ENCODE results near the gene RNF224. TPM values are rescaled to one million over a fixed set of nuclear protein-coding genes. Genes with fewer than 3 reads are reported as not detected.
A peak's percentile ranks its signal among the peaks of the same experiment; 100 is the strongest.

RNF224 gene
- polyA plus RNA-seq, 1 donor (not counting 4 experiments of a cell fraction or from before 2014, with no cell fraction given) = not detected

DNA sequence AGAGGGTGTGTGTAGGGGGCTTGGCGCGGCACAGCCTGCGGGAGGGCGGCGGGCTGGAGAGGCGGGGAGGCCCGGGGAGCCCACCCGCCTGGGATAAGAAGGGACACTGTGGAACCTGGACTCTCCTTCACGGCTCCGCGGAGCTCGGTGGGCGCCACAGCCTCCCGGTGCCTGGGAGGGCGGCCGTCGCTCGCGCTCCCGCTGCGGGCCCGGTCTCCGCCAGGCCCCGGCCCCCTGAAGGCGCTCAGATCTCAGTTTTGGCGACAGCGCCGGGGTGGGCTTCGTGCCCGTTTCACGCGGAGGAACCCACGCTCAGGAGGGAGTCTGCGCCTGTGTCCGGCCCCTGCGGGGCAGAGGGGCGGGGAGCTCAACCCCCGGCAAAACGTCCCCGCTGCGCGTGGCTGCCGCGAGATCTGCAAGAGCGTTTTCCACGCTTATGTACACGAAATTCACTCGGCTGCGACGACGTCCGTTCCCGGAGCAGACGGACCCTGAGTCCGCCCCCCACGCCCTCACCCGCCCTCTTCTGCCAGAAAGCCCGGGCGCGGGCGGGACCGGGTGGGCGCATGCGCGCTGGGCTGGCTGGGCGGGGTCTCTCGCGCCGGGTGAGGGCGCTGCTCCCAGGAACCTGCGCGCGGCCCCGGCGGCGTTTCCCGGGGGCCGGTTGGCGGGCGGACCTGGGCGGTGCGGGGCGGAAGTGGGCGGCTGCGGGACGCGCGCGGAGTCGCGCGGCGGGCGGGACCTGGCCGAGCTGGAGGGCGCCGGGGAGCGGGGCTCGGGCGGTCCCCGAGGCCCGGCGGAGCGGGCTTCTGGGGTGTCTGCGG lies 27.5 kb downstream of the RNF224 start, which contains the start of gene NELFB:
TSS of gene NELFB (plus strand) at position 704 of the 824 bp plus-strand sequence.
- Histone ChIP-seq H2AFZ (ENCODE audit: control insufficient read depth, low read length) (peak within 1 kb of the TSS; percentile 95), H3K79me2 (ENCODE audit: control insufficient read depth, insufficient read depth, low read length) (peaks cover 26% of the 10 kb centered on the region), H3K4me3 (ENCODE audit: control insufficient read depth in 2 of 3, extremely low read depth in 1 of 3, insufficient read depth in 2 of 3, low read depth in 1 of 3, low read length in 3 of 3) (peak within 1 kb of the TSS; percentile 81 to 97 (median 84)), H3K4me1 (ENCODE audit: control insufficient read depth, extremely low read depth, insufficient read depth, low read length) (peaks cover 15% of the 10 kb centered on the region), H4K20me1 (ENCODE audit: control insufficient read depth, extremely low read depth, insufficient read depth, low read length) (no peaks in the 10 kb centered on the region), H3K9ac (ENCODE audit: control insufficient read depth, extremely low read depth, insufficient read depth, low read length) (peak within 1 kb of the TSS; percentile 83), H3K4me2 (ENCODE audit: control insufficient read depth, extremely low read depth, insufficient read depth, low read depth, low read length) (peak within 1 kb of the TSS; percentile 93), H3K9me1 (ENCODE audit: control insufficient read depth, extremely low read depth, insufficient read depth, low read length) (no peaks in the 10 kb centered on the region), H3K36me3 (ENCODE audit: control insufficient read depth in 2 of 2, extremely low read depth in 1 of 2, insufficient read depth in 2 of 2, low read length in 2 of 2) (peaks cover 8 to 22% of the 10 kb centered on the region in 2 experiments), H3K27me3 (ENCODE audit: control insufficient read depth, extremely low read depth, insufficient read depth, low read length) (no peaks in the 10 kb centered on the region), H3K9me3 (ENCODE audit: control insufficient read depth, low read depth, low read length) (no peaks in the 10 kb centered on the region), H3K27ac (ENCODE audit: control insufficient read depth, insufficient read depth, low read length) (peak within 1 kb of the TSS; percentile 58)
- DNase-seq (ENCODE audit: low read depth, low spot score) (no peak), FAIRE-seq (no peak)
- no peak for TF ChIP-seq EZH2 (IDR thresholded peaks at IDR 0.05; ENCODE audit: low read length)
- TF ChIP-seq, protein P1, sequence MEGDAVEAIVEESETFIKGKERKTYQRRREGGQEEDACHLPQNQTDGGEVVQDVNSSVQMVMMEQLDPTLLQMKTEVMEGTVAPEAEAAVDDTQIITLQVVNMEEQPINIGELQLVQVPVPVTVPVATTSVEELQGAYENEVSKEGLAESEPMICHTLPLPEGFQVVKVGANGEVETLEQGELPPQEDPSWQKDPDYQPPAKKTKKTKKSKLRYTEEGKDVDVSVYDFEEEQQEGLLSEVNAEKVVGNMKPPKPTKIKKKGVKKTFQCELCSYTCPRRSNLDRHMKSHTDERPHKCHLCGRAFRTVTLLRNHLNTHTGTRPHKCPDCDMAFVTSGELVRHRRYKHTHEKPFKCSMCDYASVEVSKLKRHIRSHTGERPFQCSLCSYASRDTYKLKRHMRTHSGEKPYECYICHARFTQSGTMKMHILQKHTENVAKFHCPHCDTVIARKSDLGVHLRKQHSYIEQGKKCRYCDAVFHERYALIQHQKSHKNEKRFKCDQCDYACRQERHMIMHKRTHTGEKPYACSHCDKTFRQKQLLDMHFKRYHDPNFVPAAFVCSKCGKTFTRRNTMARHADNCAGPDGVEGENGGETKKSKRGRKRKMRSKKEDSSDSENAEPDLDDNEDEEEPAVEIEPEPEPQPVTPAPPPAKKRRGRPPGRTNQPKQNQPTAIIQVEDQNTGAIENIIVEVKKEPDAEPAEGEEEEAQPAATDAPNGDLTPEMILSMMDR (optimal IDR thresholded peaks at IDR 0.05 in 1 of 3, IDR thresholded peaks at IDR 0.05 in 1 of 3, conservative IDR thresholded peaks at IDR 0.05 in 1 of 3; ENCODE audit: extremely low read depth in 1 of 3, insufficient read depth in 2 of 3, low read length in 3 of 3) = peak in 1 of 3 experiments; percentile 10
- dilution Hi-C loops (cut with MboI; ENCODE audit: extremely low pct_ligation_motif_present, low sequenced_read_pairs) = no loop called here

DNA sequence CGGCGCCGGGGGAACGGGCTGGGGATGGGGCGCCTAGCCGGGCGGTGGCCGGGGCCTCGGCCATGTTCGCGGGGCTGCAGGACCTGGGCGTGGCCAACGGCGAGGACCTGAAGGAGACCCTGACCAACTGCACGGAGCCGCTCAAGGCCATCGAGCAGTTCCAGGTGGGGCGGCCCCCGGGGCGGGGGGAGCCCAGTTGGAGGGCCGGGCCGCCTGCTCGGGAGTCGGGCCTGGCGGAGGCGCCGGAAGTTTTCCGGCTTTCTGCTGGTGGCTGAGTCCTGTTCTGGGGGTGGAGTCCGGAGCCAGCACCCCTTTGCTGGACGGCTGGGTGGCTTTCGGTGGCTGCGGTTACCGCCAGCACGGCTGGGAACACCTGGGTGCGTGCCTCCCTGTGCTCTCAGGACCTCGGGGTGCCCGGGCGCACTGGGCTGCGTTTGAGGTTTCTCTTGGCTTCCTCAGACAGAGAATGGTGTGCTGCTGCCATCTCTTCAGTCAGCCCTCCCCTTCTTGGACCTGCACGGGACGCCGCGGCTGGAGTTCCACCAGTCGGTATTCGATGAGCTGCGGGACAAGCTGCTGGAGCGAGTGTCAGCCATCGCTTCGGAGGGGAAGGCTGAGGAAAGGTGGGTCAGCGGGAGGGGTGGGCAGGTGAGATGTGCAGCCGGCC lies 28.3 kb downstream of the RNF224 start:
- DNase-seq (ENCODE audit: low read depth, low spot score) = no peak
- peak overlapping the region; percentile 53 for H2AFZ ChIP-seq (ENCODE audit: control insufficient read depth, low read length)
- dilution Hi-C loops (cut with MboI; ENCODE audit: extremely low pct_ligation_motif_present, low sequenced_read_pairs) = no loop called here

More for the DNA sequence above, 28.3 kb downstream of the RNF224 start:
- no peaks in the 10 kb centered on the region for H3K9me1 ChIP-seq (ENCODE audit: control insufficient read depth, extremely low read depth, insufficient read depth, low read length)
- H3K36me3 ChIP-seq (ENCODE audit: control insufficient read depth in 2 of 2, extremely low read depth in 1 of 2, insufficient read depth in 2 of 2, low read length in 2 of 2) = peaks cover 8 to 22% of the 10 kb centered on the region in 2 experiments
- peak overlapping the region; percentile 83 for H3K9ac ChIP-seq (ENCODE audit: control insufficient read depth, extremely low read depth, insufficient read depth, low read length)
- H3K27me3 ChIP-seq (ENCODE audit: control insufficient read depth, extremely low read depth, insufficient read depth, low read length) = no peaks in the 10 kb centered on the region
- peak overlapping the region; percentile 70 to 97 (median 84) for H3K4me3 ChIP-seq (ENCODE audit: control insufficient read depth in 2 of 3, extremely low read depth in 1 of 3, insufficient read depth in 2 of 3, low read depth in 1 of 3, low read length in 3 of 3)
- H4K20me1 ChIP-seq (ENCODE audit: control insufficient read depth, extremely low read depth, insufficient read depth, low read length) = no peaks in the 10 kb centered on the region
- H3K79me2 ChIP-seq (ENCODE audit: control insufficient read depth, insufficient read depth, low read length) = peaks cover 26% of the 10 kb centered on the region
- H3K27ac ChIP-seq (ENCODE audit: control insufficient read depth, insufficient read depth, low read length) = peak overlapping the region; percentile 58
- no peak for FAIRE-seq
- no peak for TF ChIP-seq EZH2 (IDR thresholded peaks at IDR 0.05; ENCODE audit: low read length)
- TF ChIP-seq, protein P1 (optimal IDR thresholded peaks at IDR 0.05 in 1 of 3, IDR thresholded peaks at IDR 0.05 in 1 of 3, conservative IDR thresholded peaks at IDR 0.05 in 1 of 3; ENCODE audit: extremely low read depth in 1 of 3, insufficient read depth in 2 of 3, low read length in 3 of 3) = no peak
- H3K4me1 ChIP-seq (ENCODE audit: control insufficient read depth, extremely low read depth, insufficient read depth, low read length) = peaks cover 15% of the 10 kb centered on the region
- H3K4me2 ChIP-seq (ENCODE audit: control insufficient read depth, extremely low read depth, insufficient read depth, low read depth, low read length) = peak overlapping the region; percentile 91
- H3K9me3 ChIP-seq (ENCODE audit: control insufficient read depth, low read depth, low read length) = no peaks in the 10 kb centered on the region
